Vagina (tissue), 2 donors: ENCODE results near the gene MINDY3. TPM values are rescaled to one million over a fixed set of nuclear protein-coding genes. Genes with fewer than 3 reads are reported as not detected.

Source experiments
- DNase-seq, 2 donors: peaks; one replicate each; pipeline ENCODE4 v3.0.0-alpha.2; 2017; ENCODE audit errors: extremely low spot score in 2 of 2
- H3K27ac ChIP-seq: fragments of 200-600 bp; sonication (generic); one replicate; pipeline ENCODE4 v1.5.1; 2019
- H3K27me3 ChIP-seq: fragments of 200-600 bp; sonication (generic); one replicate; pipeline ENCODE4 v1.5.1; 2019
- H3K36me3 ChIP-seq, 2 donors: fragments of 200-600 bp; sonication (generic); one replicate each; pipeline ENCODE4 v1.5.1; 2017 to 2019
- H3K4me1 ChIP-seq: fragments of 200-600 bp; sonication (generic); one replicate; pipeline ENCODE4 v1.5.1; 2019
- H3K4me3 ChIP-seq, 2 donors: fragments of 200-600 bp; sonication (generic); 1 replicate in 1 of 2; 2 replicates in 1 of 2; pipeline ENCODE4 v1.5.1; 2016 to 2019
- H3K9me3 ChIP-seq: fragments of 200-600 bp; sonication (generic); one replicate; pipeline ENCODE4 v1.5.1; 2019
- POLR2A ChIP-seq, 2 donors: fragments of 450-650 bp; IDR thresholded peaks; one replicate each; pipeline ENCODE4 v1.6.1; 2017; ENCODE audit warnings: antibody characterized with exemption in 2 of 2, mild to moderate bottlenecking in 2 of 2, moderate library complexity in 2 of 2
- POLR2AphosphoS5 ChIP-seq, 2 donors: sonication (generic); formaldehyde crosslinking; IDR thresholded peaks; one replicate each; pipeline ENCODE4 v1.9.0; 2017; ENCODE audit warnings: antibody characterized with exemption in 2 of 2, mild to moderate bottlenecking in 2 of 2, low read depth in 1 of 2; ENCODE audit not compliant: insufficient read depth in 1 of 2
- intact Hi-C: fragments of 100-400 bp; cut with DNase I; formaldehyde crosslinking; loops from one replicate; pipeline ENCODE4 v1.15.1; 2023
- total RNA-seq: library from RNA; depleted of rRNA; stranded (reverse); fragments of >200 nt; gene quantifications from one replicate; pipeline ENCODE4 v1.2.3, GENCODE V29; 2016
- TF ChIP-seq, protein P1 (sequence below), 3 experiments: fragments of 450-650 bp in 2 of 3; fragments of 200-600 bp in 1 of 3; sonication (generic) in 1 of 3; IDR thresholded peaks; one replicate each; pipeline ENCODE4 v1.5.1; 2017 to 2019; ENCODE audit warnings: antibody characterized with exemption in 3 of 3, mild to moderate bottlenecking in 2 of 3, moderate library complexity in 2 of 3

MINDY3 gene
- total RNA-seq, 1 donor from 2014 or later = 25.0 TPM

- intact Hi-C loops = no loop called here
- DNase-seq = no peak
Observed at GRCh38 chr10:15745751-15746150, 114.6 kb downstream of the MINDY3 start.

GRCh38 chr10:15744217-15744865 is 116.0 kb downstream of the MINDY3 start:
- Histone ChIP-seq H3K4me3 (no peak overlapping the region), H3K27me3 (no peaks in the 10 kb centered on the region), H3K4me1 (no peaks in the 10 kb centered on the region), H3K9me3 (no peaks in the 10 kb centered on the region), H3K27ac (no peak overlapping the region), H3K36me3 (no peaks in the 10 kb centered on the region)
- DNase-seq = no peak
- TF ChIP-seq POLR2AphosphoS5 (IDR thresholded peaks at IDR 0.05; ENCODE audit: insufficient read depth in 1 of 2, low read depth in 1 of 2) (no peak), POLR2A (IDR thresholded peaks at IDR 0.05) (no peak)
- TF ChIP-seq, protein P1, sequence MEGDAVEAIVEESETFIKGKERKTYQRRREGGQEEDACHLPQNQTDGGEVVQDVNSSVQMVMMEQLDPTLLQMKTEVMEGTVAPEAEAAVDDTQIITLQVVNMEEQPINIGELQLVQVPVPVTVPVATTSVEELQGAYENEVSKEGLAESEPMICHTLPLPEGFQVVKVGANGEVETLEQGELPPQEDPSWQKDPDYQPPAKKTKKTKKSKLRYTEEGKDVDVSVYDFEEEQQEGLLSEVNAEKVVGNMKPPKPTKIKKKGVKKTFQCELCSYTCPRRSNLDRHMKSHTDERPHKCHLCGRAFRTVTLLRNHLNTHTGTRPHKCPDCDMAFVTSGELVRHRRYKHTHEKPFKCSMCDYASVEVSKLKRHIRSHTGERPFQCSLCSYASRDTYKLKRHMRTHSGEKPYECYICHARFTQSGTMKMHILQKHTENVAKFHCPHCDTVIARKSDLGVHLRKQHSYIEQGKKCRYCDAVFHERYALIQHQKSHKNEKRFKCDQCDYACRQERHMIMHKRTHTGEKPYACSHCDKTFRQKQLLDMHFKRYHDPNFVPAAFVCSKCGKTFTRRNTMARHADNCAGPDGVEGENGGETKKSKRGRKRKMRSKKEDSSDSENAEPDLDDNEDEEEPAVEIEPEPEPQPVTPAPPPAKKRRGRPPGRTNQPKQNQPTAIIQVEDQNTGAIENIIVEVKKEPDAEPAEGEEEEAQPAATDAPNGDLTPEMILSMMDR (IDR thresholded peaks at IDR 0.05) = peak in 2 of 3 experiments; percentile 12 to 29
- intact Hi-C loops = no loop called here

More at GRCh38 chr10:15745751-15746150, 114.6 kb downstream of the MINDY3 start:
- Histone ChIP-seq H3K36me3 (no peaks in the 10 kb centered on the region), H3K4me1 (no peaks in the 10 kb centered on the region), H3K27me3 (no peaks in the 10 kb centered on the region), H3K27ac (no peak overlapping the region), H3K9me3 (no peaks in the 10 kb centered on the region), H3K4me3 (no peak overlapping the region)
- TF ChIP-seq, protein P1 (IDR thresholded peaks at IDR 0.05) = no peak
- no peak for TF ChIP-seq POLR2AphosphoS5 (IDR thresholded peaks at IDR 0.05; ENCODE audit: insufficient read depth in 1 of 2, low read depth in 1 of 2)
- no peak for TF ChIP-seq POLR2A (IDR thresholded peaks at IDR 0.05)

GRCh38 chr10:15743443-15743842 is 116.9 kb downstream of the MINDY3 start:
- Histone ChIP-seq H3K27ac (no peak overlapping the region), H3K9me3 (no peaks in the 10 kb centered on the region), H3K4me1 (no peaks in the 10 kb centered on the region), H3K4me3 (no peak overlapping the region), H3K36me3 (no peaks in the 10 kb centered on the region), H3K27me3 (no peaks in the 10 kb centered on the region)
- TF ChIP-seq POLR2A (IDR thresholded peaks at IDR 0.05) = no peak
- TF ChIP-seq POLR2AphosphoS5 (IDR thresholded peaks at IDR 0.05; ENCODE audit: insufficient read depth in 1 of 2, low read depth in 1 of 2) = no peak
- no peak for DNase-seq
- intact Hi-C loops = no loop called here

GRCh38 chr10:15742836-15743235 is 117.5 kb downstream of the MINDY3 start:
- intact Hi-C loops = no loop called here
- Histone ChIP-seq H3K27me3 (no peaks in the 10 kb centered on the region), H3K36me3 (no peaks in the 10 kb centered on the region), H3K27ac (no peak overlapping the region), H3K4me3 (no peak overlapping the region), H3K9me3 (no peaks in the 10 kb centered on the region), H3K4me1 (no peaks in the 10 kb centered on the region)
- DNase-seq = no peak
- TF ChIP-seq POLR2A (IDR thresholded peaks at IDR 0.05) = no peak
- no peak for TF ChIP-seq POLR2AphosphoS5 (IDR thresholded peaks at IDR 0.05; ENCODE audit: insufficient read depth in 1 of 2, low read depth in 1 of 2)
- TF ChIP-seq, protein P1 (IDR thresholded peaks at IDR 0.05) = no peak

DNA sequence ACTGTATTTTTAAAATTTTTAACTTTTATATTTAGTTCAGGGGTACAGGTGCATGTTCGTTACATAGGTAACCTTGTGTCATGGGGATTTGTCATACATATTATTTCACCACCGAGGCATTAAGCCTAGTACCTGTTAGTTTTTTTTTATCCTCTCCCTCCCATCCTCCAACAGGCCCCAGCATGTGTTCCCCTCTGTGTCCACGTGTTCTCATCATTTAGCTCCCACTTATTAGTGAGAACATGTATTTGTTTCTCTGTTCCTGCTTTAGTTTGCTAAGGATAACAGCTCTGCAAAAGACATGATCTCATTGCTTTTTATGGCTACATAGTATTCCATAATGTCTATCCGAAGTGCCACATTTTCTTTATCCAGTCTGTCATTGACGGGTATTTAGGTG is 118.2 kb downstream of the MINDY3 start:
- TF ChIP-seq POLR2AphosphoS5 (IDR thresholded peaks at IDR 0.05; ENCODE audit: insufficient read depth in 1 of 2, low read depth in 1 of 2) (no peak), POLR2A (IDR thresholded peaks at IDR 0.05) (no peak)
- TF ChIP-seq, protein P1 (IDR thresholded peaks at IDR 0.05) = no peak
- no peak for DNase-seq
- no peaks in the 10 kb centered on the region for H3K36me3 ChIP-seq
- H3K4me1 ChIP-seq = peaks cover 4% of the 10 kb centered on the region
- H3K9me3 ChIP-seq = no peaks in the 10 kb centered on the region
- H3K27me3 ChIP-seq = no peaks in the 10 kb centered on the region
- no peak overlapping the region for H3K27ac ChIP-seq
- intact Hi-C loops = no loop called here
- no peak overlapping the region for H3K4me3 ChIP-seq
